ENCODE data around the gene DUSP16. TPM values are rescaled to one million over a fixed set of nuclear protein-coding genes. Genes with fewer than 3 reads are reported as not detected.

DUSP16 gene
- polyA plus RNA-seq, 1 donor from 2014 or later = 42.5 TPM

DNA sequence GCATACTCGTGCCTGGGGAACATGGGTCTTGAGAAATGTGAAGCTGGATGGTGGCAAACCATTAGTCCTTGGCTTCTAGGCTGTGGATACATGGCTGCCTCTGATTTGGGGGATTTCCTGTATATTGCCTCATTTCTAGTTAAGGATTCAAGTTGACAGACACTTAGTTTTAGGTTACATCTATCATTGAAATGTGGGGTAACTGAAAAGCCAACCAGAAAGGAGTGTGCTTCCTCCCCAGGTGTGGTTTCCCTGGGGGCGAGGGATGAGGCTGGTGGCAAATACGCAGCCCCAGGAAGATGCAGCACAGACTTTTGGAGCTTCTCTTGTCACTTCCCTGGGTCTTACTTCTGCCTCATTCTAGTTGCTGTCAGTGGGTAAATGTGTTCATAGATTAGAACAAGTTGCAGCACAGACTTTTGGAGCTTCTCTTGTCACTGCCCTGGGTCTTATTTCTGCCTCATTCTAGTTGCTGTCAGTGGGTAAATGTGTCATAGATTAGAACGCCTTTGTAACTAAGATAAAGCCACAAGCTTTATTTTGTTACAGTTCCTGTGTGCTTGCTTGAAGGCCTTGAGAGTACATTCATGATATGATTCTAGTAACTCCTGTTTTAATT lies 120.7 kb downstream of the DUSP16 start:
- Histone ChIP-seq H3K36me3 (ENCODE audit: insufficient read depth, low read length) (no peaks in the 10 kb centered on the region), H3K27me3 (ENCODE audit: insufficient read depth, low read depth, low read length) (no peaks in the 10 kb centered on the region), H3K79me2 (replicated peaks; ENCODE audit: insufficient read depth, low read length) (no peaks in the 10 kb centered on the region), H3F3A (ENCODE audit: insufficient read depth, low read length, poor library complexity, severe bottlenecking) (no peaks in the 10 kb centered on the region), H3K9ac (ENCODE audit: low read length) (no peak overlapping the region), H3K27ac (ENCODE audit: low read length) (no peak overlapping the region), H3K9me3 (ENCODE audit: low read length) (no peaks in the 10 kb centered on the region), H2AFZ (ENCODE audit: low read depth, low read length) (no peak overlapping the region), H3K4me2 (ENCODE audit: low read length) (no peak overlapping the region), H4K20me1 (ENCODE audit: insufficient read depth) (no peaks in the 10 kb centered on the region), H3K4me3 (ENCODE audit: low read length) (no peak overlapping the region), H3K9me2 (ENCODE audit: insufficient read depth, low read length) (no peaks in the 10 kb centered on the region)
- no peak for TF ChIP-seq TAF1 (IDR thresholded peaks at IDR 0.05; ENCODE audit: low read depth)
- no peak for TF ChIP-seq MXI1 (conservative IDR thresholded peaks at IDR 0.05; ENCODE audit: poor library complexity, severe bottlenecking)
- TF ChIP-seq EP300 (conservative IDR thresholded peaks at IDR 0.05; ENCODE audit: poor library complexity, severe bottlenecking) = no peak
- TF ChIP-seq POLR2AphosphoS5 (IDR thresholded peaks at IDR 0.05) = no peak
- TF ChIP-seq, protein P1, sequence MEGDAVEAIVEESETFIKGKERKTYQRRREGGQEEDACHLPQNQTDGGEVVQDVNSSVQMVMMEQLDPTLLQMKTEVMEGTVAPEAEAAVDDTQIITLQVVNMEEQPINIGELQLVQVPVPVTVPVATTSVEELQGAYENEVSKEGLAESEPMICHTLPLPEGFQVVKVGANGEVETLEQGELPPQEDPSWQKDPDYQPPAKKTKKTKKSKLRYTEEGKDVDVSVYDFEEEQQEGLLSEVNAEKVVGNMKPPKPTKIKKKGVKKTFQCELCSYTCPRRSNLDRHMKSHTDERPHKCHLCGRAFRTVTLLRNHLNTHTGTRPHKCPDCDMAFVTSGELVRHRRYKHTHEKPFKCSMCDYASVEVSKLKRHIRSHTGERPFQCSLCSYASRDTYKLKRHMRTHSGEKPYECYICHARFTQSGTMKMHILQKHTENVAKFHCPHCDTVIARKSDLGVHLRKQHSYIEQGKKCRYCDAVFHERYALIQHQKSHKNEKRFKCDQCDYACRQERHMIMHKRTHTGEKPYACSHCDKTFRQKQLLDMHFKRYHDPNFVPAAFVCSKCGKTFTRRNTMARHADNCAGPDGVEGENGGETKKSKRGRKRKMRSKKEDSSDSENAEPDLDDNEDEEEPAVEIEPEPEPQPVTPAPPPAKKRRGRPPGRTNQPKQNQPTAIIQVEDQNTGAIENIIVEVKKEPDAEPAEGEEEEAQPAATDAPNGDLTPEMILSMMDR (IDR thresholded peaks at IDR 0.05; ENCODE audit: poor library complexity, severe bottlenecking) = no peak
- TF ChIP-seq RAD21 (conservative IDR thresholded peaks at IDR 0.05) = no peak
- TF ChIP-seq, protein P2, sequence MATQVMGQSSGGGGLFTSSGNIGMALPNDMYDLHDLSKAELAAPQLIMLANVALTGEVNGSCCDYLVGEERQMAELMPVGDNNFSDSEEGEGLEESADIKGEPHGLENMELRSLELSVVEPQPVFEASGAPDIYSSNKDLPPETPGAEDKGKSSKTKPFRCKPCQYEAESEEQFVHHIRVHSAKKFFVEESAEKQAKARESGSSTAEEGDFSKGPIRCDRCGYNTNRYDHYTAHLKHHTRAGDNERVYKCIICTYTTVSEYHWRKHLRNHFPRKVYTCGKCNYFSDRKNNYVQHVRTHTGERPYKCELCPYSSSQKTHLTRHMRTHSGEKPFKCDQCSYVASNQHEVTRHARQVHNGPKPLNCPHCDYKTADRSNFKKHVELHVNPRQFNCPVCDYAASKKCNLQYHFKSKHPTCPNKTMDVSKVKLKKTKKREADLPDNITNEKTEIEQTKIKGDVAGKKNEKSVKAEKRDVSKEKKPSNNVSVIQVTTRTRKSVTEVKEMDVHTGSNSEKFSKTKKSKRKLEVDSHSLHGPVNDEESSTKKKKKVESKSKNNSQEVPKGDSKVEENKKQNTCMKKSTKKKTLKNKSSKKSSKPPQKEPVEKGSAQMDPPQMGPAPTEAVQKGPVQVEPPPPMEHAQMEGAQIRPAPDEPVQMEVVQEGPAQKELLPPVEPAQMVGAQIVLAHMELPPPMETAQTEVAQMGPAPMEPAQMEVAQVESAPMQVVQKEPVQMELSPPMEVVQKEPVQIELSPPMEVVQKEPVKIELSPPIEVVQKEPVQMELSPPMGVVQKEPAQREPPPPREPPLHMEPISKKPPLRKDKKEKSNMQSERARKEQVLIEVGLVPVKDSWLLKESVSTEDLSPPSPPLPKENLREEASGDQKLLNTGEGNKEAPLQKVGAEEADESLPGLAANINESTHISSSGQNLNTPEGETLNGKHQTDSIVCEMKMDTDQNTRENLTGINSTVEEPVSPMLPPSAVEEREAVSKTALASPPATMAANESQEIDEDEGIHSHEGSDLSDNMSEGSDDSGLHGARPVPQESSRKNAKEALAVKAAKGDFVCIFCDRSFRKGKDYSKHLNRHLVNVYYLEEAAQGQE (IDR thresholded peaks at IDR 0.05; ENCODE audit: borderline replicate concordance) = no peak
- TF ChIP-seq SMC3 (conservative IDR thresholded peaks at IDR 0.05; ENCODE audit: poor library complexity) = no peak
- no peak for TF ChIP-seq EZH2 (IDR thresholded peaks at IDR 0.05; ENCODE audit: borderline replicate concordance, insufficient read depth, low read length, poor library complexity, severe bottlenecking)

DNA sequence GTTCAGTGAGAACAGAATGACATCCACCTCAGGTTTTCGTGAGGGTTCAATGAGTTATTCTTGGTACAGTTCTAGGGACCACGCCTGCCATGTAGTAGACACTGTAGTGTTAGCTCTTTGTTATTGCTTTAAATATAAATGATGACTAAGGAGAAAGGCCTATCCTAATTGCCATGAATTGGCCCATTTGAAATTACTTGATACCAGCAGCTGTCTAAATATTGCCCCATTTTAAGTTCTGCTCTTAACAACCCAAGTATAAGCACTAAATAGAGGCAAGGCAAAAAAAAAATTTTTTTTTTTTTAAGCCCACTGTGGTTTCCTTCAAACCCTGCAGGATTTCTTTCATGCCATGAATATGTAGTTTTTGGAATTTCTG lies 121.2 kb downstream of the DUSP16 start:
- Histone ChIP-seq H3K4me3 (ENCODE audit: low read length) (no peak overlapping the region), H4K20me1 (ENCODE audit: insufficient read depth) (no peaks in the 10 kb centered on the region), H3K9me3 (ENCODE audit: low read length) (no peaks in the 10 kb centered on the region), H3K27me3 (ENCODE audit: insufficient read depth, low read depth, low read length) (no peaks in the 10 kb centered on the region), H3K27ac (ENCODE audit: low read length) (no peak overlapping the region), H3F3A (ENCODE audit: insufficient read depth, low read length, poor library complexity, severe bottlenecking) (no peaks in the 10 kb centered on the region), H3K9ac (ENCODE audit: low read length) (no peak overlapping the region), H3K9me2 (ENCODE audit: insufficient read depth, low read length) (no peaks in the 10 kb centered on the region), H2AFZ (ENCODE audit: low read depth, low read length) (no peak overlapping the region), H3K4me2 (ENCODE audit: low read length) (no peak overlapping the region), H3K79me2 (replicated peaks; ENCODE audit: insufficient read depth, low read length) (no peaks in the 10 kb centered on the region), H3K36me3 (ENCODE audit: insufficient read depth, low read length) (no peaks in the 10 kb centered on the region)
- TF ChIP-seq EZH2 (IDR thresholded peaks at IDR 0.05; ENCODE audit: borderline replicate concordance, insufficient read depth, low read length, poor library complexity, severe bottlenecking) (no peak), RAD21 (conservative IDR thresholded peaks at IDR 0.05) (no peak), SMC3 (conservative IDR thresholded peaks at IDR 0.05; ENCODE audit: poor library complexity) (no peak), MXI1 (conservative IDR thresholded peaks at IDR 0.05; ENCODE audit: poor library complexity, severe bottlenecking) (no peak), TAF1 (IDR thresholded peaks at IDR 0.05; ENCODE audit: low read depth) (no peak), EP300 (conservative IDR thresholded peaks at IDR 0.05; ENCODE audit: poor library complexity, severe bottlenecking) (no peak), POLR2AphosphoS5 (IDR thresholded peaks at IDR 0.05) (no peak)
- TF ChIP-seq, protein P1 (IDR thresholded peaks at IDR 0.05; ENCODE audit: poor library complexity, severe bottlenecking) = no peak
- TF ChIP-seq, protein P2 (IDR thresholded peaks at IDR 0.05; ENCODE audit: borderline replicate concordance) = no peak

Measured in neural cell (in vitro differentiated cells).